HuH-7.5 (cell line): ENCODE results near the gene SVIL.

ENCODE experiments used
- DNase-seq: peaks from one replicate; pipeline ENCODE4 v3.0.0; 2011; ENCODE audit warnings: low spot score

The SVIL gene

GRCh38 chr10:29411666-29412315, 223.0 kb downstream of the SVIL start:
- no peak for DNase-seq

GRCh38 chr10:29409241-29410054, 225.3 kb downstream of the SVIL start:
- DNase-seq, result peak; percentile 71

GRCh38 chr10:29408847-29409240, 225.9 kb downstream of the SVIL start:
- no peak for DNase-seq
